ENCODE results near the gene C17orf50.

- TF ChIP-seq POLR2A (IDR thresholded peaks at IDR 0.05): no peak
- no peak for TF ChIP-seq CTCF (IDR thresholded peaks at IDR 0.05 in 4 of 5, conservative IDR thresholded peaks at IDR 0.05 in 1 of 5)
Measured at GRCh38 chr17:35765086-35765710, 4.5 kb downstream of the C17orf50 start.
